ENCODE results near the gene RAN. TPM values are rescaled to one million over a fixed set of nuclear protein-coding genes. Genes with fewer than 3 reads are reported as not detected.

RAN gene
- total RNA-seq, 4 donors from 2014 or later, result 157 to 211 (median 197) TPM

- H3K4me1 ChIP-seq, result peaks cover 0 to 25% (median 22%) of the 10 kb centered on the region in 4 donors
- H3K4me3 ChIP-seq, result no peak overlapping the region
- H3K9me3 ChIP-seq, result peaks cover 0 to 5% (median 0%) of the 10 kb centered on the region in 4 donors
- DNase-seq (ENCODE audit: extremely low spot score), result no peak
- no peak for TF ChIP-seq EP300 (IDR thresholded peaks at IDR 0.05)
- TF ChIP-seq POLR2A (IDR thresholded peaks at IDR 0.05; ENCODE audit: low read depth), result no peak
- TF ChIP-seq POLR2AphosphoS5 (IDR thresholded peaks at IDR 0.05), result peak; percentile 55 to 66
- H3K36me3 ChIP-seq, result no peaks in the 10 kb centered on the region
- peak overlapping the region; percentile 34 to 72 (median 65) for H3K27ac ChIP-seq (replicated peaks in 1 of 4)
- intact Hi-C loops (cut with DNase I), result no loop called here
- 61% methylated on average over 8 of the region's 8 CpGs for WGBS
- H3K27me3 ChIP-seq, result peaks cover 0 to 14% (median 0%) of the 10 kb centered on the region in 4 donors
These were observed 49.0 kb downstream of the RAN start for GRCh38 chr12:130920723-130921381.

DNA sequence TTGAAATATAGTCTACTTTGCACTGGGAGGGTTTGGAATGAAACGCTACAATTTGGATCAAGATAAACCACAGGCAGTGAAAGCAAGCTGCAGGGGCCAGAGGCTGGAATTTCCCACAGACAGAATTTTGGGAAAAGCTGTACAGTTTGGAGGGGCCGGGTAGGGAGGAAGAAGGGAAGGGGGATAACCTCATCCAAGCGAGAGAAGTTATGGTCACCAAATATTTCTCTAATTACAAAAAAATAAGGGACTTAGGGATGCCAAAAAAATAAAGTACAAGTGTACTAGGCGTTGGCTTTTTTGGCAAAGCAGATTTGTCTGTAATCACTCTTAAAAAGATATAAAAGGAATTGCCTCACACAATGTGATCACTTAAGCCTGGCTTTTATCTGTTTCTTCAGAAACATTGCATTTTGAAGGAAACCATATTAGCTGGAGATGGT, 50.7 kb downstream of the RAN start:
- DNase-seq (ENCODE audit: extremely low spot score), result no peak
- TF ChIP-seq EP300 (IDR thresholded peaks at IDR 0.05), result no peak
- Histone ChIP-seq H3K27me3 (peaks cover 0 to 7% (median 0%) of the 10 kb centered on the region in 4 donors), H3K4me3 (no peak overlapping the region), H3K9me3 (peaks cover 0 to 5% (median 0%) of the 10 kb centered on the region in 4 donors), H3K36me3 (no peaks in the 10 kb centered on the region), H3K27ac (replicated peaks in 1 of 4) (peak overlapping the region in 3 of 4 donors; percentile 30 to 72 (median 54)), H3K4me1 (peaks cover 0 to 16% (median 12%) of the 10 kb centered on the region in 4 donors)
- intact Hi-C loops (cut with DNase I), result no loop called here
- WGBS, result 49% methylated on average over 4 of the region's 4 CpGs

DNA sequence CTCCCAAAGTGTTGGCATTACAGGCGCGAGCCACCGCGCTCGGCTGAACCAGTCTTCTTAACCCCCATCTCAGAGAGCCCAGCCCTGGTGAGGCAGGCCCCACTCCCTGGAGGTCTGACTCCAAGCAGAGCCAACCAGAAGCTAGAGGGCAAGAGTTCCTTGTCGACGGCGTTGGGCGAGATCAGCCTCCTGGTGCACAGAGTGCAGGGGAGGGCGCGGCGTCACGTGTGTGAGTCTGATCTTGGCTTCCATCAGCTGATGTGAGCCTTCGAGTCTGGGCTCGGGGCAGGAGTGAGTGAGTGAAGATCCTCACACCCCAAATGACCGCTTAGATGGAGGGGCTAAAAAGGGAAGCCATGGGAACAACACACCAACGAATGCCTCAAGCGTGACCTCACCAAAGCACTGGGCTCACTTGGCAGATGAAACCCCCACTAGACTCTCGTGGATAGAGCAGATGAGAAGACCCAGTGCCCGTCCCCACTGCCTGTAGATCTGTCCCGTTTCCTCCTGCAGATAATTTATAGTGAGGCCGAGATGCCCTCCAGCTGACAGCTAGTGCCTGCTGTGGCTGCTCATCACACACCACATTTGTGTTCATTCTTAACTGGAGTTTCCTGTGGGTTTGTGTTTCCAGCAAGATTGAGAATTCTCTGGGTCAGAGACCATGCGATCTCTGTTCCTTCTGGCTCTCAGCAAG, 53.2 kb downstream of the RAN start:
- Histone ChIP-seq H3K4me3 (no peak overlapping the region), H3K9me3 (peaks cover 0 to 5% (median 0%) of the 10 kb centered on the region in 4 donors), H3K36me3 (no peaks in the 10 kb centered on the region), H3K27ac (replicated peaks in 1 of 4) (peak overlapping the region; percentile 11 to 60 (median 40)), H3K27me3 (peaks cover 0 to 4% (median 2%) of the 10 kb centered on the region in 4 donors), H3K4me1 (peaks cover 0 to 16% (median 12%) of the 10 kb centered on the region in 4 donors)
- TF ChIP-seq EP300 (IDR thresholded peaks at IDR 0.05) (no peak), POLR2A (IDR thresholded peaks at IDR 0.05; ENCODE audit: low read depth) (no peak), POLR2AphosphoS5 (IDR thresholded peaks at IDR 0.05) (no peak)
- TF ChIP-seq, protein P1, sequence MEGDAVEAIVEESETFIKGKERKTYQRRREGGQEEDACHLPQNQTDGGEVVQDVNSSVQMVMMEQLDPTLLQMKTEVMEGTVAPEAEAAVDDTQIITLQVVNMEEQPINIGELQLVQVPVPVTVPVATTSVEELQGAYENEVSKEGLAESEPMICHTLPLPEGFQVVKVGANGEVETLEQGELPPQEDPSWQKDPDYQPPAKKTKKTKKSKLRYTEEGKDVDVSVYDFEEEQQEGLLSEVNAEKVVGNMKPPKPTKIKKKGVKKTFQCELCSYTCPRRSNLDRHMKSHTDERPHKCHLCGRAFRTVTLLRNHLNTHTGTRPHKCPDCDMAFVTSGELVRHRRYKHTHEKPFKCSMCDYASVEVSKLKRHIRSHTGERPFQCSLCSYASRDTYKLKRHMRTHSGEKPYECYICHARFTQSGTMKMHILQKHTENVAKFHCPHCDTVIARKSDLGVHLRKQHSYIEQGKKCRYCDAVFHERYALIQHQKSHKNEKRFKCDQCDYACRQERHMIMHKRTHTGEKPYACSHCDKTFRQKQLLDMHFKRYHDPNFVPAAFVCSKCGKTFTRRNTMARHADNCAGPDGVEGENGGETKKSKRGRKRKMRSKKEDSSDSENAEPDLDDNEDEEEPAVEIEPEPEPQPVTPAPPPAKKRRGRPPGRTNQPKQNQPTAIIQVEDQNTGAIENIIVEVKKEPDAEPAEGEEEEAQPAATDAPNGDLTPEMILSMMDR (IDR thresholded peaks at IDR 0.05), result no peak
- DNase-seq (ENCODE audit: extremely low spot score), result no peak
- intact Hi-C loops (cut with DNase I), result no loop called here
- WGBS, result 79% methylated on average over 16 of the region's 23 CpGs

GRCh38 chr12:130925666-130926015, 53.8 kb downstream of the RAN start:
- H3K9me3 ChIP-seq, result peaks cover 0 to 5% (median 0%) of the 10 kb centered on the region in 4 donors
- no peak overlapping the region for H3K4me3 ChIP-seq
- WGBS, result 38% methylated on average over 7 of the region's 7 CpGs
- H3K4me1 ChIP-seq, result peaks cover 0 to 16% (median 12%) of the 10 kb centered on the region in 4 donors
- intact Hi-C loops (cut with DNase I), result no loop called here
- peaks cover 0 to 7% (median 3%) of the 10 kb centered on the region in 4 donors for H3K27me3 ChIP-seq
- no peaks in the 10 kb centered on the region for H3K36me3 ChIP-seq
- DNase-seq (ENCODE audit: extremely low spot score), result no peak
- peak overlapping the region; percentile 11 to 60 (median 48) for H3K27ac ChIP-seq (replicated peaks in 1 of 4)
- TF ChIP-seq EP300 (IDR thresholded peaks at IDR 0.05) (no peak), POLR2A (IDR thresholded peaks at IDR 0.05; ENCODE audit: low read depth) (no peak), POLR2AphosphoS5 (IDR thresholded peaks at IDR 0.05) (peak; percentile 19 to 65)
- TF ChIP-seq, protein P1 (IDR thresholded peaks at IDR 0.05), result no peak

Small RNAs within 50 kb of the gene (small RNA-seq; reads per million reads assigned to genes)
- 0 reads per million in 3 donors for gene RF00019
- 0 reads per million in 3 donors for gene RNU6-1077P

Other genes with a start within 250 kb of the RAN start
- gene RIMBP2, start 155.8 kb upstream of the RAN start, total RNA-seq, result 1 to 10 TPM in 3 of 4 donors, under 1 TPM in 1; 0.83 to 1.8 (median 1.4) TPM
- gene STX2, start 32.8 kb upstream of the RAN start, total RNA-seq, result 10 to 100 TPM; 46.6 to 80.8 (median 49.1) TPM
- 10 to 100 TPM; 28.2 to 52.4 (median 41.8) TPM for gene ADGRD1, start 81.8 kb downstream of the RAN start, total RNA-seq

All from esophagus muscularis mucosa (tissue), 4 donors.